Parathyroid adenoma (tissue), 2 donors: ENCODE measurements around the gene HLCS.

Experiments
- H2AFZ ChIP-seq: fragments of 300-600 bp; sonication (generic); one replicate; pipeline ENCODE4 v1.7.0; 2017; ENCODE audit warnings: antibody characterized with exemption, mild to moderate bottlenecking
- H3K27ac ChIP-seq: fragments of 300-600 bp; sonication (generic); one replicate; pipeline ENCODE4 v1.7.0; 2017
- H3K27me3 ChIP-seq: fragments of 300-600 bp; sonication (generic); one replicate; pipeline ENCODE4 v1.7.0; 2017; ENCODE audit warnings: low read length; ENCODE audit not compliant: control insufficient read depth, insufficient read depth
- H3K36me3 ChIP-seq: fragments of 300-600 bp; sonication (generic); one replicate; pipeline ENCODE4 v1.7.0; 2017; ENCODE audit warnings: low read length; ENCODE audit not compliant: control insufficient read depth, insufficient read depth
- H3K4me1 ChIP-seq: fragments of 300-600 bp; sonication (generic); one replicate; pipeline ENCODE4 v1.7.0; 2017; ENCODE audit warnings: control low read depth
- H3K4me2 ChIP-seq: fragments of 300-600 bp; sonication (generic); one replicate; pipeline ENCODE4 v1.7.0; 2017; ENCODE audit warnings: low read length
- H3K4me3 ChIP-seq: fragments of 300-600 bp; sonication (generic); one replicate; pipeline ENCODE4 v1.7.0; 2017; ENCODE audit warnings: low read depth, low read length
- H3K79me2 ChIP-seq: fragments of 300-600 bp; sonication (generic); one replicate; pipeline ENCODE4 v1.7.0; 2017; ENCODE audit warnings: control low read depth
- H3K9ac ChIP-seq: fragments of 300-600 bp; sonication (generic); one replicate; pipeline ENCODE4 v1.7.0; 2017; ENCODE audit warnings: mild to moderate bottlenecking
- H3K9me3 ChIP-seq: fragments of 300-600 bp; sonication (generic); one replicate; pipeline ENCODE4 v1.7.0; 2017; ENCODE audit warnings: low read length; ENCODE audit not compliant: control insufficient read depth
- TF ChIP-seq, protein P1 (sequence below): fragments of 300-600 bp; sonication (generic); IDR thresholded peaks from one replicate; pipeline ENCODE4 v1.7.0; 2017; ENCODE audit warnings: antibody characterized with exemption, mild to moderate bottlenecking
- donor health status: primary hyperparathyroidism.

The HLCS gene

DNA sequence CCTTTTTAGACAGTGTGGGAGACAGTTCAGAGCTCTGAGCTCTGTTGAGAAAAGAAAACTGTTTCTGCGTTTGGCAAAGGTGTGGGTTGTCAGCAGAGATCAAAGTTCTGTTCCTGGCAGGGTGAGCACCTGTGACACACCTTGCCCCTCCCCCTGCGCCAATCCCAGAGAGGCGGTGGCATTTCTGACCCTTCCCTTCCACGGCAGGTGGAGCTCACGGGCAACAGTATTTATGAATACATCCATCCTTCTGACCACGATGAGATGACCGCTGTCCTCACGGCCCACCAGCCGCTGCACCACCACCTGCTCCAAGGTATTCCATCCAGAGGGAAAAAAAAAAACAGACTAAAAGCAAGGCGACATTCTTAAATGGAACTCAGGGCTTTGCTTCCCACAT lies 246.9 kb downstream of the HLCS start:
- H3K4me2 ChIP-seq = no peak overlapping the region
- no peak overlapping the region for H2AFZ ChIP-seq
- TF ChIP-seq, protein P1, sequence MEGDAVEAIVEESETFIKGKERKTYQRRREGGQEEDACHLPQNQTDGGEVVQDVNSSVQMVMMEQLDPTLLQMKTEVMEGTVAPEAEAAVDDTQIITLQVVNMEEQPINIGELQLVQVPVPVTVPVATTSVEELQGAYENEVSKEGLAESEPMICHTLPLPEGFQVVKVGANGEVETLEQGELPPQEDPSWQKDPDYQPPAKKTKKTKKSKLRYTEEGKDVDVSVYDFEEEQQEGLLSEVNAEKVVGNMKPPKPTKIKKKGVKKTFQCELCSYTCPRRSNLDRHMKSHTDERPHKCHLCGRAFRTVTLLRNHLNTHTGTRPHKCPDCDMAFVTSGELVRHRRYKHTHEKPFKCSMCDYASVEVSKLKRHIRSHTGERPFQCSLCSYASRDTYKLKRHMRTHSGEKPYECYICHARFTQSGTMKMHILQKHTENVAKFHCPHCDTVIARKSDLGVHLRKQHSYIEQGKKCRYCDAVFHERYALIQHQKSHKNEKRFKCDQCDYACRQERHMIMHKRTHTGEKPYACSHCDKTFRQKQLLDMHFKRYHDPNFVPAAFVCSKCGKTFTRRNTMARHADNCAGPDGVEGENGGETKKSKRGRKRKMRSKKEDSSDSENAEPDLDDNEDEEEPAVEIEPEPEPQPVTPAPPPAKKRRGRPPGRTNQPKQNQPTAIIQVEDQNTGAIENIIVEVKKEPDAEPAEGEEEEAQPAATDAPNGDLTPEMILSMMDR = no peak
- H3K79me2 ChIP-seq = no peaks in the 10 kb centered on the region
- no peak overlapping the region for H3K27ac ChIP-seq
- no peak overlapping the region for H3K9ac ChIP-seq
- H3K36me3 ChIP-seq = no peaks in the 10 kb centered on the region
- H3K4me3 ChIP-seq = no peak overlapping the region
- no peaks in the 10 kb centered on the region for H3K4me1 ChIP-seq
- H3K9me3 ChIP-seq = no peaks in the 10 kb centered on the region
- H3K27me3 ChIP-seq = no peaks in the 10 kb centered on the region

DNA sequence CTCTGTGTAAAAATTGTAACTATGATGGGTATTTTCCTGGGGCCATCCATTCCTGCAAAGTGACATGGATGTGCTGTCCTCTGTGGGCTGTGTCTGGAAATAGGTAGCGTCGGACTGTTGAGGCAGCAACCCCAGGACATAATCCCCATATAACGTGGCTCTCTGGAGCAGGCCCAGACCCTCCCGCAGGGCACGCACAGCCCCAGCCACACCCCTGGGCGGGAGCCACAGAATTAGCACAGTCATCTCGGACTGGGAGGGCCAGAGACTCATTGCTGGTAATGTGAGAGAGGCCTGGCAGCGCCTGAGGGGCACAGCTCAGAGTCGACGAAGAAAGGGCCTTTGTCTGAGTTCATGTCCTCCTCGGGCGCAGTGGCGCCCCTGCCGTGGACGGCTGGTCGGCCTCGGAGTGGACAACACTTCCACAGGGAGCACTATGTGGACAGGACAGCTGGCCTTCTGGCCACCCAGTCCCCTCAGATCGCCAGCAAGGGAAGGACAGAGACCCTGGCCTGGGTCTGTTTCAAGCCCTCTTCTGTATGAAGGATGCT lies 247.4 kb downstream of the HLCS start:
- Histone ChIP-seq H3K36me3 (no peaks in the 10 kb centered on the region), H3K4me1 (no peaks in the 10 kb centered on the region), H3K9ac (no peak overlapping the region), H3K9me3 (no peaks in the 10 kb centered on the region), H3K4me3 (no peak overlapping the region), H3K27ac (no peak overlapping the region), H3K79me2 (no peaks in the 10 kb centered on the region), H3K4me2 (no peak overlapping the region), H3K27me3 (no peaks in the 10 kb centered on the region), H2AFZ (no peak overlapping the region)
- TF ChIP-seq, protein P1 = no peak

DNA sequence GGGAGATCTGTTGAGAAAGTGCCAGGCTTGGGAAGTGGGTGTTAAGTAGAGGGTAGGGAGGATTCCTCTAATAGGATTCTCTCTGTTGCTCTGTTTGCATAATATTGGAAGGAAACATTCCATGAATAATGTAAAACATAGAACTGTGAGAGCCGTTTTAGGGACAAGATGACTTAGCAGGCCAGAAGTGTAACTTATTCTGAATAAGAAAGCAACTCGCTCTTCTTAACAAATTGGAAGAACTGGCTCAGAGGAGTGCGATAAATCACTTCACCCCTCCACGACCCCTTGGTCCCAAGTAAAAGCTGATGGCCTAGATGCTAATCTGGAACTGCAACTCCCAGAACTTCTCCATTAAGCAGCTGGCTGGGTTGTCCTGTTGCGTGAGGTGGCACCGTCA lies 248.5 kb downstream of the HLCS start:
- Histone ChIP-seq H3K4me1 (no peaks in the 10 kb centered on the region), H3K79me2 (no peaks in the 10 kb centered on the region), H3K9me3 (no peaks in the 10 kb centered on the region), H3K9ac (no peak overlapping the region), H3K27ac (no peak overlapping the region), H3K36me3 (no peaks in the 10 kb centered on the region), H3K27me3 (no peaks in the 10 kb centered on the region), H3K4me3 (no peak overlapping the region), H3K4me2 (no peak overlapping the region), H2AFZ (no peak overlapping the region)
- TF ChIP-seq, protein P1 = no peak

DNA sequence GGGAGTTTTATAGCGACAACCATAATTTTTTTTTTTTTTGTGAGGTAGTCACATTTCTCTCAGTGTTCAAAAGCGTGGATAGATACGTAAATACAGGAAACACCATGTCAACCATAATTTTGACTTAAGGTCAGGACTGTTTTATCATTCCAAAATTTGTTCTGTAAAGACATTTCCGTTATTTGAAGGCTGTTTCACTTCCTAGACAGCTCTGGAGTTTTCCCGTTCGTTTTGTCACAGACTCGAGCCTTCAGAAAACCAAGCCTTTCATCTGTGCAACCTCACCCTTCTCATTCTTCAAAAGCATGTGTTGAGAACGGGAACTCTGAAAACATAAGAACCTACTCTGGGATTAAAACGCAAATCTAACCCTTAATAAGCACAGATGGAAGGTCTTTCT lies 249.6 kb downstream of the HLCS start:
- H2AFZ ChIP-seq = no peak overlapping the region
- no peak overlapping the region for H3K9ac ChIP-seq
- H3K79me2 ChIP-seq = no peaks in the 10 kb centered on the region
- H3K27ac ChIP-seq = no peak overlapping the region
- TF ChIP-seq, protein P1 = no peak
- no peaks in the 10 kb centered on the region for H3K27me3 ChIP-seq
- H3K4me2 ChIP-seq = no peak overlapping the region
- H3K36me3 ChIP-seq = no peaks in the 10 kb centered on the region
- no peak overlapping the region for H3K4me3 ChIP-seq
- H3K4me1 ChIP-seq = no peaks in the 10 kb centered on the region
- H3K9me3 ChIP-seq = no peaks in the 10 kb centered on the region

DNA sequence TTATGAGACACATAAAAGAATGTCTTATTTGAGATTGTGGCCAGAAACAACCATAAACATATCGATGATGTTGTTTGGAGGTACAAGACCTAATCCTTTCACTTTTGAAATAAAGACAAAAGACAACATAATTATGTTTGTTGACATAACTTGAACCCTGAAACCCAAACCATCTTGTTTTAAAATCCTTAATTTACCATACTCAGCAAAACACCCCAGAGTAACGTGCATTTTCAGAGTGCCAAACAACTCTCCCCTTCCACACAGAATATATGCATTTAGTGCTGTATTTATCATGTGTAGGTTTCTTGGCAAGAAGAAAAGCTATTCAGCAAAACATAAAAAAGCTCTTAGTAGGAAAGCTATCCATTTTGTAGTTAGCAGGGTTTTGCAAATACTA lies 250.1 kb downstream of the HLCS start:
- H3K27me3 ChIP-seq = no peaks in the 10 kb centered on the region
- TF ChIP-seq, protein P1 = no peak
- no peak overlapping the region for H2AFZ ChIP-seq

More for the DNA sequence above, 250.1 kb downstream of the HLCS start:
- H3K27ac ChIP-seq = no peak overlapping the region
- no peaks in the 10 kb centered on the region for H3K79me2 ChIP-seq
- no peaks in the 10 kb centered on the region for H3K36me3 ChIP-seq
- H3K4me2 ChIP-seq = no peak overlapping the region
- no peaks in the 10 kb centered on the region for H3K9me3 ChIP-seq
- H3K4me3 ChIP-seq = no peak overlapping the region
- H3K4me1 ChIP-seq = no peaks in the 10 kb centered on the region
- no peak overlapping the region for H3K9ac ChIP-seq
